Smooth muscle cell (in vitro differentiated cells): ENCODE measurements around the gene RIMBP2. TPM values are rescaled to one million over a fixed set of nuclear protein-coding genes. Genes with fewer than 3 reads are reported as not detected.

Experiments used
- DNase-seq: peaks from one replicate; lab custom pipeline; 2025; ENCODE audit not compliant: unreplicated experiment; lab: John Stamatoyannopoulos, UW
- H2AFZ ChIP-seq: fragments of 200-600 bp; sonication (generic); 2 replicates; pipeline ENCODE4 v1.6.0; 2016; ENCODE audit warnings: antibody characterized with exemption, low read depth, mild to moderate bottlenecking
- H3F3A ChIP-seq: fragments of 200-600 bp; sonication (generic); 2 replicates; pipeline ENCODE4 v1.6.0; 2017; ENCODE audit warnings: antibody characterized with exemption, low read depth
- H3K27ac ChIP-seq: fragments of 200-600 bp; sonication (generic); 2 replicates; pipeline ENCODE4 v1.5.1; 2016; ENCODE audit warnings: low read depth, mild to moderate bottlenecking
- H3K27me3 ChIP-seq: fragments of 200-600 bp; sonication (generic); 2 replicates; pipeline ENCODE4 v1.6.1; 2016; ENCODE audit warnings: low read depth, mild to moderate bottlenecking
- H3K36me3 ChIP-seq: fragments of 200-600 bp; sonication (generic); 2 replicates; pipeline ENCODE4 v1.5.1; 2016; ENCODE audit warnings: low read depth
- H3K4me1 ChIP-seq: fragments of 200-600 bp; sonication (generic); 2 replicates; pipeline ENCODE4 v1.5.1; 2016; ENCODE audit warnings: low read depth
- H3K4me2 ChIP-seq: fragments of 200-600 bp; sonication (generic); 2 replicates; pipeline ENCODE4 v1.6.0; 2016; ENCODE audit warnings: mild to moderate bottlenecking
- H3K4me3 ChIP-seq: fragments of 200-600 bp; sonication (generic); 2 replicates; pipeline ENCODE4 v1.5.1; 2016; ENCODE audit warnings: mild to moderate bottlenecking
- H3K79me2 ChIP-seq: fragments of 200-600 bp; sonication (generic); 2 replicates; pipeline ENCODE4 v1.6.0; 2016; ENCODE audit warnings: low read depth, mild to moderate bottlenecking
- H3K9ac ChIP-seq: fragments of 200-600 bp; sonication (generic); 2 replicates; pipeline ENCODE4 v1.6.0; 2016; ENCODE audit warnings: low read depth
- H3K9me3 ChIP-seq: fragments of 200-600 bp; sonication (generic); replicated peaks from 2 replicates; pipeline ENCODE4 v1.5.1; 2016; ENCODE audit warnings: low read depth
- H4K20me1 ChIP-seq: fragments of 200-600 bp; sonication (generic); 2 replicates; pipeline ENCODE4 v1.6.0; 2016; ENCODE audit warnings: low read depth
- WGBS: methylation state at CpG from one replicate; pipeline ENCODE4 v1.1.7; 2016; ENCODE audit warnings: low lambda C conversion rate; 5-methylcytosine and 5-hydroxymethylcytosine counted together
- polyA plus RNA-seq: library from polyadenylated mRNA; unstranded; fragments of >200 nt; fragmentation: Nextera tagmentation; extraction: Ambion mirVana; gene quantifications from 2 replicates; pipeline ENCODE4 v1.2.1, GENCODE V29; 2016
- total RNA-seq: library from RNA; depleted of rRNA; stranded (reverse); fragments of >200 nt; gene quantifications from 2 replicates; pipeline ENCODE4 v1.2.3, GENCODE V29; 2014
- TF ChIP-seq, protein P1 (sequence below): fragments of 200-600 bp; sonication (generic); IDR thresholded peaks from 2 replicates; pipeline ENCODE4 v1.5.1; 2017; ENCODE audit warnings: borderline replicate concordance, mild to moderate bottlenecking, antibody characterized with exemption; ENCODE audit not compliant: insufficient read depth, poor library complexity, severe bottlenecking

Gene RIMBP2
- total and polyA plus RNA-seq, 2 experiments from 2014 or later: 2.3 TPM; not detected in 1

DNA sequence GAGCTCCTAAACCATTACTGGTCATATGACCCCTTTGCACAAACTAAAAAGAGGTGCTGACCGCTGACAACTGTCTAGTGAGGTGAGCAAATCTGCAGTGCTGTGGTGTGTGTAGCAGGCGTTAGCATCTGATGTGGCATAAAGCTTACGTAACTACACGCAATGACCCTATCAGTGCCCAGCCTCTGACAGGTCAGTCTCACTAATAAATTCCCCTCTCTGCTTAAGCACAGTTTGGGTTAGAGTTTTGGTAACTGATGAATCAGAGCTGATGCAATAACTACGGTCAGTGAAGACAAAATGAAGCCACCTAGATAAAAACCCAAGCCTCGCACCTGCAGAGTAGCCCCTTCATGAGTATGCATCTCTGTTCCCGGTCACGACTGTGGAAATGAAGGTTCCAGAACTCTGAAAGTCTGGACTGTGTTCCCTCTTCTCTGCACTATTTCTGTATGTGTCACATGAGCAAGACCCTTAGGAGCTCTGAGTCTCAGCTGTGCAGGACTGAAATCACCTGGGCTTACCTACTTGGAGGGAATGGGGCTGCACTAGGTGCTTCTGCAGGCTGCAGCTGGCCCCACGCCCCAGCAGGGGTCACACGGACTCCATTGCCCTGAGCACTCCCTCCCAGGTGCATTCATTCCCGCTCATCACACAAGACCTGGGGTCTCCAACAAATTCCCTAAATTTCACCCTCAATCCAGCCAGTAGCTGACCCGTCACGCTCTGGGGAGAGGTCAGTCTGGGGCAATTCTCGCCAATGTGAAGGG is 54.4 kb downstream of the RIMBP2 start:
- H3K9ac ChIP-seq: no peak overlapping the region
- 77% methylated on average over 14 of the region's 14 CpGs for WGBS
- TF ChIP-seq, protein P1, sequence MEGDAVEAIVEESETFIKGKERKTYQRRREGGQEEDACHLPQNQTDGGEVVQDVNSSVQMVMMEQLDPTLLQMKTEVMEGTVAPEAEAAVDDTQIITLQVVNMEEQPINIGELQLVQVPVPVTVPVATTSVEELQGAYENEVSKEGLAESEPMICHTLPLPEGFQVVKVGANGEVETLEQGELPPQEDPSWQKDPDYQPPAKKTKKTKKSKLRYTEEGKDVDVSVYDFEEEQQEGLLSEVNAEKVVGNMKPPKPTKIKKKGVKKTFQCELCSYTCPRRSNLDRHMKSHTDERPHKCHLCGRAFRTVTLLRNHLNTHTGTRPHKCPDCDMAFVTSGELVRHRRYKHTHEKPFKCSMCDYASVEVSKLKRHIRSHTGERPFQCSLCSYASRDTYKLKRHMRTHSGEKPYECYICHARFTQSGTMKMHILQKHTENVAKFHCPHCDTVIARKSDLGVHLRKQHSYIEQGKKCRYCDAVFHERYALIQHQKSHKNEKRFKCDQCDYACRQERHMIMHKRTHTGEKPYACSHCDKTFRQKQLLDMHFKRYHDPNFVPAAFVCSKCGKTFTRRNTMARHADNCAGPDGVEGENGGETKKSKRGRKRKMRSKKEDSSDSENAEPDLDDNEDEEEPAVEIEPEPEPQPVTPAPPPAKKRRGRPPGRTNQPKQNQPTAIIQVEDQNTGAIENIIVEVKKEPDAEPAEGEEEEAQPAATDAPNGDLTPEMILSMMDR: no peak
- H2AFZ ChIP-seq: no peak overlapping the region
- no peaks in the 10 kb centered on the region for H4K20me1 ChIP-seq
- H3K36me3 ChIP-seq: no peaks in the 10 kb centered on the region
- no peaks in the 10 kb centered on the region for H3K9me3 ChIP-seq
- H3F3A ChIP-seq: no peaks in the 10 kb centered on the region
- H3K79me2 ChIP-seq: no peaks in the 10 kb centered on the region
- no peak overlapping the region for H3K4me2 ChIP-seq
- no peak for DNase-seq
- no peaks in the 10 kb centered on the region for H3K27me3 ChIP-seq
- no peak overlapping the region for H3K27ac ChIP-seq
- H3K4me1 ChIP-seq: no peaks in the 10 kb centered on the region
- no peak overlapping the region for H3K4me3 ChIP-seq

DNA sequence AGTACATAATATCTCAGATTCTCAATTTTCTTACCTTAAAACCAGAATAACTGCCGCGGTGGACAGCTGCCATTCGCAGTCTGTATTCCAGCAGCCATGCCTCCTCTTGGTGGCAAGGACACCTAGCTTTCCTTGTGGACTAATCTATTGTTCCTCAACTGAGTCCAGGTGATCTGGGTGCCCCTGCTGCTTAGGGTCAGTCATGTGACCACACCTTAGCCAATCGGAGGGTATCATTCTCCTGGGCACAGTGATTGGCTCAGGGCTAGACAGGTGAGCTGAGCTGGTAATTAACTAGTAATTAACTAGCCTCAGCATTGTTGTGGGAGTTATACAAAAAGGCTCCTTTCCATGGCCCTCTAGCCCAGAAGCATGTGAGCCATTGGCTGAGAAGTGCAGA is 55.0 kb downstream of the RIMBP2 start:
- no peak for DNase-seq
- no peaks in the 10 kb centered on the region for H3K27me3 ChIP-seq
- TF ChIP-seq, protein P1: no peak
- no peak overlapping the region for H3K9ac ChIP-seq
- H3K36me3 ChIP-seq: no peaks in the 10 kb centered on the region
- H4K20me1 ChIP-seq: no peaks in the 10 kb centered on the region
- H3K79me2 ChIP-seq: no peaks in the 10 kb centered on the region
- H3K4me1 ChIP-seq: no peaks in the 10 kb centered on the region
- 100% methylated on average over 4 of the region's 4 CpGs for WGBS
- no peak overlapping the region for H3K4me3 ChIP-seq
- H3K27ac ChIP-seq: no peak overlapping the region
- no peaks in the 10 kb centered on the region for H3F3A ChIP-seq
- no peak overlapping the region for H2AFZ ChIP-seq
- H3K9me3 ChIP-seq: no peaks in the 10 kb centered on the region
- H3K4me2 ChIP-seq: no peak overlapping the region

DNA sequence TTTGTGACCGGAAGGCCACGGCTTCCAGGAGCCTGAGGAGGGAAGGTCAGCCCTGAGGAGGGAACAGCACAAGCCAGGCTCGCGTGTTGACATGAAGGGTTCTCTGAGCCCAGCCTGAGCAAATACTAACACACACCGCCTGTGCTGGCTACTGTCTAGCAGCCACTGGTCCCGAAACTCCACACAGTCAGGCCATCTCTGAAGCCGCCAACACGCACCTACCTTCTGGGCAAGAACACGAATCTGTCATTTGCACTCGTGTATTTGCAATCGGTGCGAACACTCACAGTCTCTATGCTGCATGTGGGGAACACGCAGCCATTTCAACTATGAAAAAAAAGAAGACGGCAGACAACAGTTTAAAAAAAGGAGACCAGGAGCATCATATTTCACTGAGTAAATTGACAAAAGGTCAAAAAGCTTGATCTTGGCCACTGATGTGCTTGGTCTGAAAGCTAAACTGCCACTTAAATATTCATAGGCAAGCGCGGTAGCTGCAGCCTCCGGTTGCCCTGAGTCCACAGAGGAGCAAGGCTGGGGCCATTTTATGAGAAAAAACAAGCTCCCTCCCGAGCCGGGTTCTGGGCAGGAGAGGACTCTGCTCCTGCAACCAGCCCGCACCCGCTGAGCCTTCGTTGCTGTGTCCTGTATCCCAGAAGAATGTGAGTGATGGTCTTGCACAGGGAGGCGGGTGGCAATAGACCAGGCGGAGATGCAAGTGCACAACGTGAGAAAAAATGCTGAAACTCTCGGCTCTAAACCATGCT is 57.8 kb downstream of the RIMBP2 start:
- TF ChIP-seq, protein P1: no peak
- no peak overlapping the region for H3K4me2 ChIP-seq
- no peaks in the 10 kb centered on the region for H3K36me3 ChIP-seq
- H3K4me1 ChIP-seq: no peaks in the 10 kb centered on the region
- no peak overlapping the region for H3K9ac ChIP-seq
- no peaks in the 10 kb centered on the region for H3F3A ChIP-seq
- no peak overlapping the region for H2AFZ ChIP-seq
- DNase-seq: no peak
- no peaks in the 10 kb centered on the region for H4K20me1 ChIP-seq
- H3K79me2 ChIP-seq: no peaks in the 10 kb centered on the region
- no peak overlapping the region for H3K4me3 ChIP-seq
- WGBS: 84% methylated on average over 26 of the region's 26 CpGs
- H3K27ac ChIP-seq: no peak overlapping the region
- no peaks in the 10 kb centered on the region for H3K27me3 ChIP-seq
- no peaks in the 10 kb centered on the region for H3K9me3 ChIP-seq
